OCI-LY1 (cell line): Measurements from ENCODE around the gene RPUSD4.

ENCODE experiments used
- H2AFZ ChIP-seq: fragments of 200-600 bp; sonication (generic), shearing (Covaris generic); 2 replicates; pipeline ENCODE4 v1.6.0; 2014; ENCODE audit warnings: antibody characterized with exemption, mild to moderate bottlenecking, low read length
- H3F3A ChIP-seq: fragments of 200-600 bp; sonication (generic), shearing (Covaris generic); 2 replicates; pipeline ENCODE4 v1.6.0; 2014; ENCODE audit warnings: mild to moderate bottlenecking, antibody characterized with exemption, low read length, moderate library complexity; ENCODE audit not compliant: insufficient read depth
- H3K27ac ChIP-seq: fragments of 200-600 bp; sonication (generic); 2 replicates; pipeline ENCODE4 v1.5.1; 2014; ENCODE audit warnings: low read length, mixed run types, mild to moderate bottlenecking, low read depth; ENCODE audit not compliant: poor library complexity, severe bottlenecking
- H3K27me3 ChIP-seq: fragments of 200-600 bp; sonication (generic); 2 replicates; pipeline ENCODE4 v1.6.0; 2014; ENCODE audit warnings: antibody characterized with exemption, mild to moderate bottlenecking, low read length, moderate library complexity; ENCODE audit not compliant: insufficient read depth
- H3K36me3 ChIP-seq: fragments of 200-600 bp; sonication (generic); 2 replicates; pipeline ENCODE4 v1.6.1; 2014; ENCODE audit warnings: mild to moderate bottlenecking, antibody characterized with exemption, low read length, moderate library complexity, mixed read lengths; ENCODE audit not compliant: insufficient read depth
- H3K4me1 ChIP-seq: fragments of 200-600 bp; sonication (generic); 2 replicates; pipeline ENCODE4 v1.5.1; 2014; ENCODE audit warnings: mild to moderate bottlenecking, low read length, moderate library complexity; ENCODE audit not compliant: insufficient read depth, severe bottlenecking
- H3K4me2 ChIP-seq: fragments of 200-600 bp; sonication (generic), shearing (Covaris generic); 2 replicates; pipeline ENCODE4 v1.6.1; 2014; ENCODE audit warnings: low read length
- H3K4me3 ChIP-seq: fragments of 200-600 bp; sonication (generic); 2 replicates; pipeline ENCODE4 v1.5.1; 2014; ENCODE audit warnings: low read length, low read depth, mild to moderate bottlenecking, mixed read lengths; ENCODE audit not compliant: poor library complexity, severe bottlenecking
- H3K79me2 ChIP-seq: fragments of 200-600 bp; shearing (Covaris generic); 2 replicates; pipeline ENCODE4 v1.6.1; 2016; ENCODE audit warnings: mixed run types, low read length, mixed read lengths; ENCODE audit not compliant: insufficient read depth
- H3K9ac ChIP-seq: fragments of 200-600 bp; sonication (generic), shearing (Covaris generic); 2 replicates; pipeline ENCODE4 v1.6.1; 2014; ENCODE audit warnings: mild to moderate bottlenecking, low read length, mixed read lengths
- H3K9me2 ChIP-seq: fragments of 200-600 bp; sonication (generic), shearing (Covaris generic); 2 replicates; pipeline ENCODE4 v1.6.1; 2014; ENCODE audit warnings: low read depth, mild to moderate bottlenecking, low read length, mixed read lengths
- H3K9me3 ChIP-seq: fragments of 200-600 bp; shearing (Covaris generic); 2 replicates; pipeline ENCODE4 v1.6.1; 2014; ENCODE audit warnings: low read length, mixed read lengths
- H4K20me1 ChIP-seq: fragments of 200-600 bp; sonication (generic), shearing (Covaris generic); 2 replicates; pipeline ENCODE4 v1.6.0; 2016; ENCODE audit warnings: mild to moderate bottlenecking, low read length; ENCODE audit not compliant: insufficient read depth
- EZH2 ChIP-seq: fragments of 200-600 bp; sonication (generic), shearing (Covaris generic); IDR thresholded peaks from 2 replicates; pipeline ENCODE4 v1.8.0; 2017; ENCODE audit warnings: borderline replicate concordance, mixed run types, mild to moderate bottlenecking, antibody characterized with exemption, low read length, moderate library complexity, mixed read lengths
- TF ChIP-seq, protein P1 (sequence below): fragments of 200-600 bp; sonication (generic), shearing (Covaris generic); IDR thresholded peaks from 2 replicates; pipeline ENCODE4 v1.5.1; 2017; ENCODE audit warnings: mild to moderate bottlenecking, antibody characterized with exemption, low read length, moderate library complexity, mixed read lengths

The RPUSD4 gene

DNA sequence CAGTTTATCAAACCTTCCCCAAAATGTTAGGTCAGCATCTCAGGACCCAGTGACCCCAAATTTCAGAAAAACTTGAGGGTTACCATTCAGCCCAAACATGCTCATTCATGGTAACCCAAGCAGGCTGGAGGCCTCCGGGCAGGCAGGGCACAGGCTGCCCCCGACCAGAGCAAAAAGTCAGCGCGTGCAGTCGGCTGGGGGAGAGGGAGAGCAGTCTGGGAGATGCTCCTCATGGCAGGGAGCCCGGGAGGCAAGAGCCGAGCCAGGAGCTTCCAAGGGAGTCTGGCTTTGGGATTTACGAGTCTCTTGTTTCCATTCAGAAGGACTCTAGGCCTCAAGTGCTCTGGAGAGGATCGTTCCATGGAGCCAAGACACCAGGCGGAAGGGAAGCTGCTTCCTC, 45.7 kb downstream of the RPUSD4 start:
- Histone ChIP-seq H3K9me3 (no peaks in the 10 kb centered on the region), H3K9ac (no peak overlapping the region), H3K27me3 (no peaks in the 10 kb centered on the region), H4K20me1 (no peaks in the 10 kb centered on the region), H3K79me2 (no peaks in the 10 kb centered on the region), H3K27ac (no peak overlapping the region), H2AFZ (no peak overlapping the region), H3F3A (no peaks in the 10 kb centered on the region), H3K4me2 (no peak overlapping the region), H3K9me2 (no peaks in the 10 kb centered on the region), H3K36me3 (no peaks in the 10 kb centered on the region), H3K4me1 (no peaks in the 10 kb centered on the region), H3K4me3 (no peak overlapping the region)
- no peak for TF ChIP-seq EZH2
- TF ChIP-seq, protein P1, sequence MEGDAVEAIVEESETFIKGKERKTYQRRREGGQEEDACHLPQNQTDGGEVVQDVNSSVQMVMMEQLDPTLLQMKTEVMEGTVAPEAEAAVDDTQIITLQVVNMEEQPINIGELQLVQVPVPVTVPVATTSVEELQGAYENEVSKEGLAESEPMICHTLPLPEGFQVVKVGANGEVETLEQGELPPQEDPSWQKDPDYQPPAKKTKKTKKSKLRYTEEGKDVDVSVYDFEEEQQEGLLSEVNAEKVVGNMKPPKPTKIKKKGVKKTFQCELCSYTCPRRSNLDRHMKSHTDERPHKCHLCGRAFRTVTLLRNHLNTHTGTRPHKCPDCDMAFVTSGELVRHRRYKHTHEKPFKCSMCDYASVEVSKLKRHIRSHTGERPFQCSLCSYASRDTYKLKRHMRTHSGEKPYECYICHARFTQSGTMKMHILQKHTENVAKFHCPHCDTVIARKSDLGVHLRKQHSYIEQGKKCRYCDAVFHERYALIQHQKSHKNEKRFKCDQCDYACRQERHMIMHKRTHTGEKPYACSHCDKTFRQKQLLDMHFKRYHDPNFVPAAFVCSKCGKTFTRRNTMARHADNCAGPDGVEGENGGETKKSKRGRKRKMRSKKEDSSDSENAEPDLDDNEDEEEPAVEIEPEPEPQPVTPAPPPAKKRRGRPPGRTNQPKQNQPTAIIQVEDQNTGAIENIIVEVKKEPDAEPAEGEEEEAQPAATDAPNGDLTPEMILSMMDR = no peak

DNA sequence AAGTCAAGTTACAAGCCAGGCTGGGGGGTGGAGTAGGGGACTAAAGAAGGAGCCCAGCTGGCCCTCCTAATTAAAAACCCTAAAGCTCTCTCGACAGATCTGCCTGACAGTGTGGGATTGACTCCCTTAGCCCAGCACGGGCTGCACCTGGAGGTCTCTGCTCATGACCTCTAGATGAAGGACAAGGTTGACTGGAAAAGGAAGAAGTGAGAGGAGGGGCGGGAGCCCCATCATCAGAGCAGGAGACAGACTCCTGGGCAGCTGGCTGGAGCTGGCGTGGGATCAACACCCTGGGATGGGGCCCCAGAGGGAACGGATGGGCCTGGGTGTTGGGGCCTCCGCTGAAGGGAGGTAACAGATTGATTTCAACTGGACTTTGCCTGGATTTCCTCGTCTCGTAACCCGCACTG, 46.1 kb downstream of the RPUSD4 start:
- Histone ChIP-seq H3K4me3 (no peak overlapping the region), H3K27me3 (no peaks in the 10 kb centered on the region), H3K36me3 (no peaks in the 10 kb centered on the region), H4K20me1 (no peaks in the 10 kb centered on the region), H2AFZ (no peak overlapping the region), H3K9ac (no peak overlapping the region), H3K27ac (no peak overlapping the region), H3K9me2 (no peaks in the 10 kb centered on the region), H3K79me2 (no peaks in the 10 kb centered on the region), H3K4me1 (no peaks in the 10 kb centered on the region), H3K9me3 (no peaks in the 10 kb centered on the region), H3K4me2 (no peak overlapping the region), H3F3A (no peaks in the 10 kb centered on the region)
- TF ChIP-seq, protein P1 = no peak
- no peak for TF ChIP-seq EZH2

DNA sequence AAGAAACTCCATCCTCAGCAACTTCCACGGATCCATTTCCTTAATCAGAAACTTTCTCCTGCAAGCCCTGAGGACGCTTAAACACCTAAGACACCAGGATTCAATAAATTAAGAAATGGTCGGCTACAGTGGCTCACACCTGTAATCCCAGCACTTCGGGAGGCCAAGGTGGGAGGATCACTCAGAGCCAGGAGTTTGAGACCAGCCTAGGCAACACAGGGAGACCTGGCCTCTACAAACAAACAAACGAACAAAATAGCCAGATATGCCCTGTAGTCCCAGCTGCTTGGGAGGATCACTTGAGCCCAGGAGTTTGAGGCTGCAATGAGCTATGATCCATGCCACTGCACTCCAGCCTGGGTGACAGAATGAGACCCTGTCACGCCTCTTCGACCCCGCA, 46.7 kb downstream of the RPUSD4 start:
- Histone ChIP-seq H3K4me3 (no peak overlapping the region), H3K9me3 (no peaks in the 10 kb centered on the region), H3K27ac (no peak overlapping the region), H2AFZ (no peak overlapping the region), H3K4me2 (no peak overlapping the region), H3F3A (no peaks in the 10 kb centered on the region), H3K4me1 (no peaks in the 10 kb centered on the region), H3K79me2 (no peaks in the 10 kb centered on the region), H4K20me1 (no peaks in the 10 kb centered on the region), H3K9ac (no peak overlapping the region), H3K9me2 (no peaks in the 10 kb centered on the region), H3K36me3 (no peaks in the 10 kb centered on the region), H3K27me3 (no peaks in the 10 kb centered on the region)
- no peak for TF ChIP-seq EZH2
- TF ChIP-seq, protein P1 = no peak
